Measurements from ENCODE around the gene TDRD12.
"Not testable (repeated sequence)": the region's sequence is repeated elsewhere in the genome, so short reads cannot be mapped to it uniquely, and the experiment has no call there.

The TDRD12 gene

GRCh38 chr19:32866564-32867265 lies 147.1 kb downstream of the TDRD12 start:
- DNase-seq (ENCODE audit: low read depth, low spot score) = peak; percentile 59

DNA sequence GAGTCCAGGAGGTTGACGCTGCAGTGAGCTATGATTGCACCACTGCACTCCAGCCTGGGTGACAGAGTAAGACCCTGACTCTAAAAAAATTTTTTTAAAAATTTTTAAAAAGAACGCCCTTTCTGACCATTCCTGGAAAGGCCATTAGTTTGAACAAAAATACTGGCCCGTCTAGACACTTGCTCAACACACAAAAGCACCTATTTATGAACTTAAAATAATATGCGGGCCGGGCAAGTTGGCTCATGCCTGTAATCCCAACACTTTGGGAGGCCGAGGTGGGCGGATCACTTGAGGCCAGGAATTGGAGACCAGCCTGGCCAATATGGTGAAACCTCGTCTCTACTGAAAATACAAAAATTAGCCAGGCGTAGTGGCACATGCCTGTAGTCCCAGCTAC lies 147.9 kb downstream of the TDRD12 start:
- not testable (repeated sequence) for DNase-seq (ENCODE audit: low read depth, low spot score)

GRCh38 chr19:32868206-32868950 lies 148.8 kb downstream of the TDRD12 start:
- no peak for DNase-seq (ENCODE audit: low read depth, low spot score)

DNA sequence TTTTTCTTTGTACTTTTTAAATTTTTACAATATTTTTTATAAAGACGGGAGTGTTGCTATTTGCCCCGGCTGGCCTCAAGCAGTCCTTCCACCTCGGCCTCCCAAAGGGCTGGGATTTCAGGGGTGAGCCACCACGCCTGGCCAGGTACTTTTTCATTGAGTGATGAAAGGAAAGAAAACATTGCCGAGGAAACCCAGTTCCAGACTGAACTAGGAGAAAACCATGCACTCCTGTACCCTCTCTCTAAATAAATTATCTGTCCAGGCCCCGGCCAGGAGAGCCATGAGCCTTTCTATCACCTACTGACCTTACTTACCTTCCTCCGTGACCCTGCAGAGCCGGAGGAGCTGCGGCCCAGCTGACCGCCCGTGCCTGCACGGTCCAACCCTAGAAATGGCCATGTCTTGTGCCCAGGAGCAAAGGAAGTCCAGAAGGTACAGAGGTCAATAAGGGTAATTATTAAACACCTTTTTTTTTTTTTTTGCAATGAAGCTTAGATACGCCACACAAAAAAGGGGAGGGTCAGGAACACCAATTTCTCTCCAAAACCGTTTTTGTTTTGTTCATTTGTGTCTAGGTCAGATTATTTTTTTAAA lies 149.9 kb downstream of the TDRD12 start, which contains the start of gene SLC7A9:
Gene SLC7A9 (minus strand): TSS at position 399 of the 597 bp plus-strand sequence. CDS start 1,233 bp downstream, outside the sequence.
- no peak for DNase-seq (ENCODE audit: low read depth, low spot score)

GRCh38 chr19:32869966-32870573 lies 150.5 kb downstream of the TDRD12 start:
- peak; percentile 90 for DNase-seq (ENCODE audit: low read depth, low spot score)

- no peak for DNase-seq (ENCODE audit: low read depth, low spot score)
Measured at GRCh38 chr19:32870981-32871451, 151.4 kb downstream of the TDRD12 start.

- no peak for DNase-seq (ENCODE audit: low read depth, low spot score)
Measured at GRCh38 chr19:32872391-32872790, 152.8 kb downstream of the TDRD12 start.

DNA sequence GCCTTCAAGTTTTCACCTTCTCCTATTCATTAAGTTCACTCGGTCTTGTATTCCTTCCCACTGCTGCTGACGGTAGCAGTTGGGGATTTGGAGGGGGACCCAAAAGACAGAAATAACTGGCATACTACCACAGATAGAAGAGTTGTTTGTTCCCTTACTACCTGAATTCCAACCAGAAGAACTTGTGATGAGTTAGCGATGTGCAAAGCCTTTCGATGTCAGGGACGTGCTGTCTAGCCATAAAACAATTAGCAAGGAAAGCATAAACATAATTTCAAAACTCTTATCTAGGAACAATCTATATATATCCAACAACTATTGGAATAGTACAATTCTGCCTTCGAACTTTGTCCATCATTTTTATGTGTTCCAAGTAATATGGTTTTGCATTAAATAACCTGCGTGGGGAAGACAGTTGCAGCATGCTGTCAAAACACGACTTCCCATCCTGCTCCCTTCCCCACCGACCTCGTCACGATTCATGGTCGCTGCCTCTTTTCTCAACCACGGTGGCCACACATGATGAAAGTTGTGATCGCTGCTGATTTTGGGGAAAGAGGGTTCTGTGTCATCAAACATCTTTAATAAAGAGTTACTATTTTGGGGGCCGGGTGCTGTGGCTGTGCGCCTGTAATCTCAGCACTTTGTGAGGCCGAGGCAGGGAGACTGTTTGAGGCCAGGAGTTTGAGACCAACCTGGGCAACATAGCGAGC lies 153.8 kb downstream of the TDRD12 start:
- no peak for DNase-seq (ENCODE audit: low read depth, low spot score)

- no peak for DNase-seq (ENCODE audit: low read depth, low spot score)
Measured at GRCh38 chr19:32874605-32875004, 155.0 kb downstream of the TDRD12 start.

DNA sequence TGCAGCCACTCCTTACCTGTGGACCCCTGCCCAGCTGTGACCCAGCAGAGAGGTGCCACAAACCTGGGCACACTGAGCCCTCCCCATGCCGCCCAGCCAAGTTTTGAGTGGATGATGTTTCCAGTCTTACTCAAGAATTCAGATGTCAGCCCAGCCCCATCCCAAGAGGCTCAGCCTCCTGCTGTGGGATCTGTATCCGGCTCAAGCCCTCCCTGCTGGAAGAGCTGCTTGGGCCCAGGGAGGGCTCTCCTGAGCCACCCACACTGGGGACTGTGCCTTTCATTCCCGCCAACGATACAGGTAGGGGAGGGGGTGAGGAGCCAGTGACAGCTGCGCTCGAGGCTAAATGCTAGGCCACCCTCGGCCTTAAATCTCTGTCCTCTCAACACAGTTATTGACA lies 155.9 kb downstream of the TDRD12 start:
- peak; percentile 22 for DNase-seq (ENCODE audit: low read depth, low spot score)

DNA sequence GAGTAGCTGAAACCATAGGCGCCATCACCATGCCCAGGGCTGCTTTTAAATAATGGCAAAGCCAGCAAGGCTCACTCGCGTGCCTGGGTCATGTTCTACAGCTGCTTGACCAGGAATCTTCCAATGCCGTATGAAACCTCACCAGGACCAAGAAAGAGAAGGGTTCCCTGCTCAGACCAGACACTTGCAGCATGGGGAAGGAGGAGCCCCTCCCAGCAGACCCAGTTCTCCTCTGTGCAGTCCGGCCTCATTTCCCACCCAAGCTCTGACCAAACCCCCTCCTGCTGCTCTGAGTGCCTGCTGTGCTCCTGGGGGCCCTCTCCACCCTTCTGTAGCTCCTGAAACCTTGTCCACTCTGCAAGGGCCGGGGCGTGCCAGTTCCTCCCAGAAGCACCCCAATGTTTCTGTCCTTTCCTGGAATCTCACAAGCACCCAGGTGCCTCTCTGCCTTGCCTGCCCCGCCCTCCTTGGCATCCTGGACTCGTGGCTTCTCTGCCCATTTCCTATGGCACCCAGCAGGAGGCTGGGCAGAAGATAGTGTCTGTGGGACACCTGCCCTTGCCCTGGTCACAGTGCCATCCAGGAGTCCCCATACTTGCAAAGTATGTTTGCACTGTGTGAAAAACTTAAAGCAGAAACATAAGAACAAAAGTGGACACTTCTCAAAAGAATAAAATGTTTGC lies 156.8 kb downstream of the TDRD12 start:
- DNase-seq (ENCODE audit: low read depth, low spot score) = no peak

- DNase-seq (ENCODE audit: low read depth, low spot score) = peak; percentile 46
Measured at GRCh38 chr19:32876919-32877285, 157.3 kb downstream of the TDRD12 start.
